HG03280 (cell line): ENCODE measurements around the gene GIN1.
"Not testable (repeated sequence)": the region's sequence is repeated elsewhere in the genome, so short reads cannot be mapped to it uniquely, and the experiment has no call there.

ENCODE experiments used
- ATAC-seq: cut with Tn5 transposase; IDR thresholded peaks from one replicate; pipeline ENCODE4 v1.9.1; 2021; ENCODE audit warnings: mild to moderate bottlenecking, moderate library complexity; ENCODE audit not compliant: unreplicated experiment

The GIN1 gene

GRCh38 chr5:103111468-103111867, 8.5 kb downstream of the GIN1 start:
- no peak for ATAC-seq

- ATAC-seq = no peak
These were observed 9.5 kb downstream of the GIN1 start for GRCh38 chr5:103110403-103110802.

GRCh38 chr5:103109277-103109676, 10.7 kb downstream of the GIN1 start:
- no peak for ATAC-seq

GRCh38 chr5:103108086-103108485, 11.9 kb downstream of the GIN1 start:
- no peak for ATAC-seq

GRCh38 chr5:103102234-103102633, 17.7 kb downstream of the GIN1 start:
- no peak for ATAC-seq

GRCh38 chr5:103101079-103101750, 18.7 kb downstream of the GIN1 start:
- ATAC-seq = no peak

GRCh38 chr5:103098993-103099392, 20.9 kb downstream of the GIN1 start:
- ATAC-seq = no peak

GRCh38 chr5:103094737-103095136, 25.2 kb downstream of the GIN1 start:
- ATAC-seq = no peak

- no peak for ATAC-seq
These were observed 26.2 kb downstream of the GIN1 start for GRCh38 chr5:103093727-103094126.

GRCh38 chr5:103092676-103093075, 27.3 kb downstream of the GIN1 start:
- no peak for ATAC-seq

- no peak for ATAC-seq
These were observed 29.1 kb downstream of the GIN1 start for GRCh38 chr5:103090791-103091190.

- ATAC-seq = no peak
These were observed 30.7 kb downstream of the GIN1 start for GRCh38 chr5:103089272-103089671.

- ATAC-seq = no peak
These were observed 33.4 kb downstream of the GIN1 start for GRCh38 chr5:103086547-103086946.

- no peak for ATAC-seq
These were observed 40.1 kb downstream of the GIN1 start for GRCh38 chr5:103079796-103080195.

- no peak for ATAC-seq
These were observed 44.5 kb downstream of the GIN1 start for GRCh38 chr5:103075442-103075841.

GRCh38 chr5:103073500-103073899, 46.4 kb downstream of the GIN1 start:
- not testable (repeated sequence) for ATAC-seq

- ATAC-seq = no peak
These were observed 53.6 kb downstream of the GIN1 start for GRCh38 chr5:103066326-103066725.

GRCh38 chr5:103060424-103060954, 59.4 kb downstream of the GIN1 start:
- no peak for ATAC-seq

- no peak for ATAC-seq
These were observed 60.4 kb downstream of the GIN1 start for GRCh38 chr5:103059525-103059924.

- no peak for ATAC-seq
These were observed 62.5 kb downstream of the GIN1 start for GRCh38 chr5:103057208-103058130.

GRCh38 chr5:103046706-103047105, 73.2 kb downstream of the GIN1 start:
- ATAC-seq = not testable (repeated sequence)
